Right lobe of liver (tissue), 4 donors: Measurements from ENCODE around the gene RASAL2.

Source experiments
- POLR2A ChIP-seq: fragments of 450-650 bp; IDR thresholded peaks from one replicate; pipeline ENCODE4 v1.6.1; 2017; ENCODE audit warnings: antibody characterized with exemption, mild to moderate bottlenecking
- TF ChIP-seq, protein P1 (sequence below), 4 donors: fragments of 200-600 bp in 3 of 4; fragments of 450-650 bp in 1 of 4; IDR thresholded peaks; one replicate each; pipeline versions ENCODE4 v1.5.1 to v1.8.0; 2016 to 2022; ENCODE audit warnings: antibody characterized with exemption in 4 of 4, mild to moderate bottlenecking in 2 of 4
- donor health status: DM: no; HTN: no; CAD: no.
- donor health status: DM: no; HTN: no; CAD: no.
- donor health status: DM: no; HTN: yes; CAD: no.

DNA sequence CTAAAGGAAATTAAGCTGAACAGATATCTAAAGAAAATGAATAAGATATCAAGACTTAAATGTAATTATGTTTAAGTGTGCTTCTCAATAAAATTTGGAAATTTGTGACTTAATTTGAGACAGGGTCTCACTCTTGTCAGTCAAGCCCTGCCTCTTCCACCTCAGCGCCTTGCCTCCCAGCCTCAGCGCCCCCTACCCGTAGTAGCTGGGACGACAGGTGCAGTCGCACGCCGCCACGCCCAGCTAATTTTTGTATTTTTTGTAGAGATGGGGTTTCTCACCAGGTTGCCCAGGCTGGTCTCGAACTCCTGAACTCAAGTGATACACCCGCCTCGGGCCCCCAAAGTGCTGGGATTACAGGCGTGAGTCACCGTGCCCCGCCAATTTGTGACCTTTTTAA, 285.9 kb downstream of the RASAL2 start:
- TF ChIP-seq POLR2A: no peak
- TF ChIP-seq, protein P1, sequence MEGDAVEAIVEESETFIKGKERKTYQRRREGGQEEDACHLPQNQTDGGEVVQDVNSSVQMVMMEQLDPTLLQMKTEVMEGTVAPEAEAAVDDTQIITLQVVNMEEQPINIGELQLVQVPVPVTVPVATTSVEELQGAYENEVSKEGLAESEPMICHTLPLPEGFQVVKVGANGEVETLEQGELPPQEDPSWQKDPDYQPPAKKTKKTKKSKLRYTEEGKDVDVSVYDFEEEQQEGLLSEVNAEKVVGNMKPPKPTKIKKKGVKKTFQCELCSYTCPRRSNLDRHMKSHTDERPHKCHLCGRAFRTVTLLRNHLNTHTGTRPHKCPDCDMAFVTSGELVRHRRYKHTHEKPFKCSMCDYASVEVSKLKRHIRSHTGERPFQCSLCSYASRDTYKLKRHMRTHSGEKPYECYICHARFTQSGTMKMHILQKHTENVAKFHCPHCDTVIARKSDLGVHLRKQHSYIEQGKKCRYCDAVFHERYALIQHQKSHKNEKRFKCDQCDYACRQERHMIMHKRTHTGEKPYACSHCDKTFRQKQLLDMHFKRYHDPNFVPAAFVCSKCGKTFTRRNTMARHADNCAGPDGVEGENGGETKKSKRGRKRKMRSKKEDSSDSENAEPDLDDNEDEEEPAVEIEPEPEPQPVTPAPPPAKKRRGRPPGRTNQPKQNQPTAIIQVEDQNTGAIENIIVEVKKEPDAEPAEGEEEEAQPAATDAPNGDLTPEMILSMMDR (IDR thresholded peaks at IDR 0.05): peak in 1 of 4 donors; percentile 9
